Left ventricle myocardium inferior (tissue), 1 donor: ENCODE data around the gene CCNB2. TPM values are rescaled to one million over a fixed set of nuclear protein-coding genes. Genes with fewer than 3 reads are reported as not detected.

Experiments
- DNase-seq: peaks from one replicate; pipeline ENCODE4 v3.0.0-alpha.2; 2020
- H3K27ac ChIP-seq: fragments of 200-600 bp; replicated peaks from 2 replicates; pipeline ENCODE4 v1.8.0; 2021
- H3K27me3 ChIP-seq: fragments of 200-600 bp; 2 replicates; pipeline ENCODE4 v1.8.0; 2021; ENCODE audit warnings: low read depth
- H3K36me3 ChIP-seq: fragments of 200-600 bp; 2 replicates; pipeline ENCODE4 v1.8.0; 2021
- H3K4me1 ChIP-seq: fragments of 200-600 bp; 2 replicates; pipeline ENCODE4 v1.8.0; 2021
- H3K4me3 ChIP-seq: fragments of 200-600 bp; 2 replicates; pipeline ENCODE4 v1.8.0; 2021; ENCODE audit warnings: mild to moderate bottlenecking, moderate library complexity
- H3K9me3 ChIP-seq: fragments of 200-600 bp; replicated peaks from 2 replicates; pipeline ENCODE4 v1.8.0; 2021
- CTCF ChIP-seq: fragments of 200-600 bp; IDR thresholded peaks from 2 replicates; pipeline ENCODE4 v1.8.0; 2021; ENCODE audit warnings: antibody characterized with exemption, mild to moderate bottlenecking, borderline replicate concordance
- intact Hi-C: fragments of 100-400 bp; cut with micrococcal nuclease; formaldehyde crosslinking; loops from one replicate; pipeline ENCODE4 v1.11.0; 2022
- long read RNA-seq: library from polyadenylated mRNA; unstranded; transcript quantifications from one replicate; pipeline ENCODE4 v2.0.0, GENCODE V29; 2021
- total RNA-seq: library from RNA; stranded (reverse); fragmentation: NEBNext Ultra II Directional; extraction: Animal tissue kit (Norgen Biotek cat#: 25700); gene quantifications from one replicate; pipeline ENCODE4 v1.2.1, GENCODE V29; 2021
- donor health status: DM: no; HTN: yes; CAD: no; lungs with severe emphysema.

The CCNB2 gene
- total RNA-seq, result 0.55 TPM
- long read RNA-seq, result 0 reads

GRCh38 chr15:59104912-59105732 lies at the start of gene CCNB2:
TSS of gene CCNB2 (plus strand) at chr15:59105146. CDS start at chr15:59105269, 123 bp downstream.
- H3K4me1 ChIP-seq, result peaks cover 13% of the 10 kb centered on the region
- no peak for TF ChIP-seq CTCF
- peak within 1 kb of the TSS; percentile 69 for H3K4me3 ChIP-seq
- no peaks in the 10 kb centered on the region for H3K27me3 ChIP-seq
- peak; percentile 83 for DNase-seq
- no peaks in the 10 kb centered on the region for H3K9me3 ChIP-seq
- H3K27ac ChIP-seq, result peak within 1 kb of the TSS; percentile 28
- intact Hi-C loops, result no loop called here
- peaks cover 2% of the 10 kb centered on the region for H3K36me3 ChIP-seq

- H3K27me3 ChIP-seq, result no peaks in the 10 kb centered on the region
- H3K9me3 ChIP-seq, result no peaks in the 10 kb centered on the region
- peaks cover 82% of the 10 kb centered on the region for H3K36me3 ChIP-seq
- no peak overlapping the region for H3K27ac ChIP-seq
- intact Hi-C loops, result no loop called here
- H3K4me3 ChIP-seq, result no peak overlapping the region
- H3K4me1 ChIP-seq, result peaks cover 12% of the 10 kb centered on the region
- no peak for DNase-seq
- TF ChIP-seq CTCF, result no peak
These were observed 45.8 kb upstream of the CCNB2 start for GRCh38 chr15:59059076-59059597.

- H3K36me3 ChIP-seq, result peaks cover 80% of the 10 kb centered on the region
These were observed 44.6 kb upstream of the CCNB2 start for GRCh38 chr15:59060348-59060747.

GRCh38 chr15:59063042-59063441 lies 41.9 kb upstream of the CCNB2 start:
- Histone ChIP-seq H3K36me3 (peaks cover 88% of the 10 kb centered on the region), H3K27ac (no peak overlapping the region)

More at GRCh38 chr15:59060348-59060747, 44.6 kb upstream of the CCNB2 start:
- peaks cover 12% of the 10 kb centered on the region for H3K4me1 ChIP-seq
- no peaks in the 10 kb centered on the region for H3K27me3 ChIP-seq
- no peaks in the 10 kb centered on the region for H3K9me3 ChIP-seq
- no peak for DNase-seq
- TF ChIP-seq CTCF, result no peak
- H3K27ac ChIP-seq, result no peak overlapping the region
- intact Hi-C loops, result no loop called here
- no peak overlapping the region for H3K4me3 ChIP-seq

GRCh38 chr15:59069430-59069829 lies 35.5 kb upstream of the CCNB2 start:
- no peak overlapping the region for H3K27ac ChIP-seq
- DNase-seq, result no peak
- H3K4me1 ChIP-seq, result no peaks in the 10 kb centered on the region
- no peak overlapping the region for H3K4me3 ChIP-seq
- peaks cover 8% of the 10 kb centered on the region for H3K9me3 ChIP-seq
- intact Hi-C loops, result no loop called here
- no peak for TF ChIP-seq CTCF
- H3K27me3 ChIP-seq, result no peaks in the 10 kb centered on the region
- peaks cover 78% of the 10 kb centered on the region for H3K36me3 ChIP-seq

More at GRCh38 chr15:59063042-59063441, 41.9 kb upstream of the CCNB2 start:
- DNase-seq, result no peak
- TF ChIP-seq CTCF, result no peak
- intact Hi-C loops, result no loop called here
- no peaks in the 10 kb centered on the region for H3K27me3 ChIP-seq
- no peaks in the 10 kb centered on the region for H3K9me3 ChIP-seq
- H3K4me1 ChIP-seq, result peaks cover 12% of the 10 kb centered on the region
- no peak overlapping the region for H3K4me3 ChIP-seq
